Limb (tissue), 2 donors: ENCODE results near the gene ARHGAP12.
A peak's percentile ranks its signal among the peaks of the same experiment; 100 is the strongest.
"Not testable (repeated sequence)": the region's sequence is repeated elsewhere in the genome, so short reads cannot be mapped to it uniquely, and the experiment has no call there.

Source experiments
- DNase-seq, 2 donors: peaks; one replicate each; pipeline ENCODE4 v3.0.0-alpha.2; 2016; ENCODE audit errors: extremely low spot score in 2 of 2

ARHGAP12 gene

GRCh38 chr10:31928549-31929260 lies at the start of gene ARHGAP12:
TSS of gene ARHGAP12 (minus strand) at chr10:31928831. CDS start at chr10:31908855, 19,976 bp downstream.
- DNase-seq, result peak; percentile 79 to 97

DNA sequence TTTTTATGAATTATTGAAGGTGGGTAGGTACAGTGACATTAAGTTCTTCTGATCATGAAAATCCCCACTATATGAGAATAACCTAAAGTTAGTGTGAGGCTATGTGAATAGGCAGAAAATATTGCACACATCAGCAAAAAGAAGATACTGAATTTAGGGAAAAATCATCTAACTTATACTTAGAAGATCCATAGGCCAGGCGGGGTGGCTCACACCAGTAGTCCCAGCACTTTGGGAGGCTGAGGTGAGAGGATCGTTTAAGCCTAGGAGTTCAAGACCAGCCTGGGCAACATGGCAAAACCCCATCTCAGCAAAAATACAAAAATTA lies 49.5 kb upstream of the ARHGAP12 start:
- no peak for DNase-seq

DNA sequence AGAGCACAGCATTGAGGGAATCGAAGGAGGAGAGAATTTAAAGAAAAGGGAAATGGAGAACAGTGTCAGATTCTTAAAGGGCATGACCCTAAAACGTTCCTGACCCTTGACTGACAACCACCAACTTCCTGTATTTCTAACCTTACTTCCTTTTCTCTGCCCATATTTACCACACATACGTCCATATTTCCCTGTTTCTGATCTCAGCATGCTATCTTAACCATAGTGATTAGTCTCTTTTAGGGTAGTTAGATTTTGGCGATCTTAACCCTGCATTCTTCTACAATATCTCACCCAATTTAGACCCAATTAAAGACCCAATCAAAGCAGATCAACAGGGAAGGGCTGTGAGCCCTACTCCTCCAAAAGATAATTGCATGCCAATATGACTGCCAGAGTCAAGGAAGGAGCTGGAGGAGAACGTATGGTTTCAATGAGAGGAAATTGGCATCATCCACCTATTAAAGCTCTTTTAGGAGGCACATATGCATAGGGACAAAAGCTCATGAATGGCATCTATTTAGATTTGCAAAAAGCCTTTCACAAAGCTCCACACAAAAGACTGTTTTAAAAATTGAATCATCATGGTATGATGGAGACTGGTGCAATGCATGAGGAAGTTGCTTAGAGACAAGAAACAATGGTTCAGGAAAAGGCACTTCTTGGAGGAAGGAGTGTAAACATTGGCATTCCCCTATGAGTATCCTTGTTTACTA lies 49.0 kb upstream of the ARHGAP12 start:
- no peak for DNase-seq

GRCh38 chr10:31975157-31975765 lies 46.6 kb upstream of the ARHGAP12 start:
- no peak for DNase-seq

GRCh38 chr10:31974434-31975124 lies 45.9 kb upstream of the ARHGAP12 start:
- no peak for DNase-seq

DNA sequence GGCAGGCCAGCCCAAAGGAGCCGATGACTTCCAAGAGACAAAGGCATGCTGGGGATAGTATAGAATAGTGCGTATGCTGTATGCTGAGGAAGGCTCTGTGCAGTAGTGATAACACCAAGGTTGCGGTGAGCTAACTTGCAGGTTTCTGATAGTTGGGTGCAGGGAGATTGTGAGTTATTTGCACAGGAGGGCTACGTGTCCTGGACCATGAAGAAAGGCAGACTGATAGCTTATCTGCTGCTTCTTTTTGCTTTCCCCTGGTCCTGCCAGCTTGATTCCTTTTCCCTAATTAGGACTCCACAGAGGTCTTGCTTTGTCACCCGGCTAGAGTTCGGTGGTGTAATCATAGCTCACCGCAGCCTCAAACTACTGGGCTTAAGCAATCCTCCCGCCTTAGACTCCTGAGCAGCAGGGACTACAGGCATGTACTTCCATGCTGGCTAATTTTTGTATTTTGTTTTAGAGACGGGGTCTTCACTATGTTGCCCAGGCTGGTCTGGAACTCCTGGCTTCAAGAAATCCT lies 43.9 kb upstream of the ARHGAP12 start:
- DNase-seq, result no peak

GRCh38 chr10:31969847-31970246 lies 41.2 kb upstream of the ARHGAP12 start:
- DNase-seq, result not testable (repeated sequence)

GRCh38 chr10:31963589-31963980 lies 35.0 kb upstream of the ARHGAP12 start:
- DNase-seq, result no peak

DNA sequence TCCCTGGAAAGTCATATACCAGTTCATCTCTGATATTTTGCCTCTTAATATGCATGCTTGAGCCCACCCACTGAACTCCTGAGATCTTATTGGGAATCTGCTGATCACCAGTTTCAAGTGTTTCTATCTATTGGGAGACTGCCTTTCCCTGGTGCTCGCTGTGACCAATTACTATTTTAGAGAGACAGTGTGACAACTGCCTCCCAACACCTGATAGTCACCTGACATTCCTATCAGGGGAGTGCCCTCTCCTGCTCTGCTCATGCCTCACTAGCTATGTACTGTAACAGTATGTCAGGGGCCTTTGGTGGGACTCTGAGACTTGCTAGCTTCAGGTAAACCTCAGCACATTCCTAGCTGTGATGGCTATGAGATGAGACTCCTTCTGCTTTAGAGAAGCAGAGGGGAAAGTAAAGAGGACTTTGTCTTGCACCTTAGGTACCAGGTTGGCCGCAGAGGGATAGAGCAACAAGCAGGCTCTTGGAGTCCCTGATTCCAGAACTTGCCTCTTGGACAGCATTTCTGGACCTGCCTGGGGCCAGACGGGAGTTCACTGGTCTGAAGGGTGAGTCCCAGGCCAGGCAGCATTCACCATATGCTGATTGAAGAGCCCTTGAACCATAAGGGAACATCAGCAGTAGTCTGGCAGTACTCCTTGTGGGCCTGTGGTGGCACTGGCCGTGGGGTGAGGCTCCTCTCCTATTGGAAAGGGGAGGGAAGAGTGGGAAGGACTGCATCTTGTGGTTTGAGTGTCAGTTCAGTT lies 34.4 kb upstream of the ARHGAP12 start:
- no peak for DNase-seq

GRCh38 chr10:31961277-31962074 lies 32.8 kb upstream of the ARHGAP12 start:
- DNase-seq, result peak in 1 of 2 donors; percentile 39

DNA sequence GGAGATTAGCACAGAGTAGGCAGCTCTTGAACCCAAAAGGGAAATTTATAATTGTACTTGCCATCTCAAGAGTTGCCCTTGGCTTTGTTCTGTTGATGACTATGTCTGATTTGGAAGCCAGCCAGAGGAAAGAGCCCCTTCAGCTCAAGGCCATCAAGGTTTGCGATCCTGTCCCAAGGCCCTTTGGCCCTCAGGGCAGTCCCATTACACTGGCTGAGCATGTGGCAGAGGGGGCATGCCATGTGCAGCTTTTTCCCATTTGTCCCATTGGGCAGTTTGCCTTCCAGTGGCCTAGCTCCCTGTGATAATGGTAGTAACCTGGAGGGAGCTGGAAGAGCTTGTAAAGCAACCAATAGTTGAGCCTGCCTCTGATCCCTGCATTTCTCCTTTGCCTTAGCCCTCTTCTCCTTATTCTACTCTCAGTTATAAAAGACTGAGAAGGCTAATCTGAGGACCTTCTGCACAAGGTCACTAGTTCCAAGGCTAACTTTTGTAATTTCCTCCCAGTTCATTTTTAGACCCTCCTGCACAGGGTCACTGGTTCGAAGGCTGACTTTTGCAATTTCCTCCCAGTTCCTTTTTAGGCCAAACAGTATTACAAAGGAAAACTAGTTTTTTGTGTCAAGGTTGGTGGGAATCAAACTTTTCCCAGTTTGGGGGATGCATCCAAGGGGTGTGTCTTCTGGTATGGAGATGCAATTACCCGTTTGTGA lies 31.0 kb upstream of the ARHGAP12 start:
- no peak for DNase-seq

GRCh38 chr10:31958856-31959255 lies 30.2 kb upstream of the ARHGAP12 start:
- no peak for DNase-seq

DNA sequence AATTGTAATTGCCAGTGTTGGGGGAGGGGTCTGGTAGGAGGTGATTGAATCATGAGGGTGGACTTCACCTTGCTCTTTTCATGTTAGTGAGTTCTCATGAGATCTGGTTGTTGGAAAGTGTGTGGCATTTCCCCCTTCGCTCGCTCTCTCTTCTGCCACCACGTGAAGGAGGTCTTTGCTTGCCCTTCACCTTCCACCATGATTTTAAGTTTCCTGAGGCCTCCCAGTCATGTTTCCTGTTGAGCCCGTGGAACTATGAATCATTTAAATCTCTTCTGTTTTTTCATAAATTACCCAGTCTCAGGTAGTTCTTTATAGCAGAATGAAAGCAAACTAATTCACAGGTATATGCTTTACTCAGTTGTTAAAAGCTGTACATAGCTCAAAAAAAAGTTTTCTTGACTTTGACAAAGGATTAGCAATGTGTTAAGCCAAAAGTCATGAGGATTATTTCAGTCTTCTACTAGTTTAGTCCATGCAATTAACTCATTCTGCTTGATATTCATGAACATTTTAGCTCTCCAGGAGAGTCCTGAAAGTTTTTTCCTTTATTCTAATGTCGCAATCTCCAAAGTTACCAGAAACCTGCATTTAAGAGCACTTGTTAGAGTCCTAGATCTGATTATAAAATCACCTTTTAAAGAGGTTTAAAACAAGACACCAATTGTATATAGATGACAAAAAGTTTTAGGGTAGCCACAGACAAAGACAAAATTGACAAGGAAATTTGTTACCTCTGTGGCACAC lies 27.7 kb upstream of the ARHGAP12 start:
- no peak for DNase-seq

DNA sequence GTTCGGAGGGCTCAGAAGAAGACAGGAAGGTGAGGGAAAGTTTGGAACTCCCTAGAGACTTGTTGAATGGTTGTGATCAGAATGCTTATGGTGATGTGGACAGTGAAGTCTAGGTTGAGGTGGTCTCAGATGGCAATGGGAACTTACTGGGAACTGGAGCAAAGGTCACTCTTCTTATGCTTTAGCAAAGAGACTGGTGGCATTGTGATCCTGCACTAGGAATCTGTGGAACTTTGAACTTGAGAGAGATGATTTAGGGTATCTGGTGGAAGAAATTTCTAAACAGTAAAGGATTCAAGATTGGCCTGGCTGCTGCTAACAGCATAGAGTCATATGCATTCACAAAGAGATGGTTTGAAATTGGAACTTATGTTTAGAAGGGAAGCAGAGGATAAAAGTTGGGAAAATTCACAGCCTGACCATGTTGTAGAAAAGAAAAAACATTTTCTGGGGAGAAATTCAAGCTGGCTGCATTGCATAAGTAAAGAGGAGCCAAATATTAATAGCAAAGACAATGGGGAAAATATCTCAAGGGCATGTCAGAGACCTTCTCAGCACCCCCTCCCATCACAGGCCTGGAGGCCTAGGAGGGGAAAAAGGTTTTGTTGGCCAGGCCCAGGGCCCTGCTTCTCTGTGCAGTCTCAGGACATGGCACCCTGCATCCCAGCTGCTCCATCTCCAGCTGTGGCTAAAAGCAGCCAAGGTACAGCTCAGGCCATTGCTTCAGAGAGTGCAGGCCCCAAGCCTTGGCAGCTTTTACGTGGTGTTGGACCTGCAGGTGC lies 26.0 kb upstream of the ARHGAP12 start:
- DNase-seq, result no peak

DNA sequence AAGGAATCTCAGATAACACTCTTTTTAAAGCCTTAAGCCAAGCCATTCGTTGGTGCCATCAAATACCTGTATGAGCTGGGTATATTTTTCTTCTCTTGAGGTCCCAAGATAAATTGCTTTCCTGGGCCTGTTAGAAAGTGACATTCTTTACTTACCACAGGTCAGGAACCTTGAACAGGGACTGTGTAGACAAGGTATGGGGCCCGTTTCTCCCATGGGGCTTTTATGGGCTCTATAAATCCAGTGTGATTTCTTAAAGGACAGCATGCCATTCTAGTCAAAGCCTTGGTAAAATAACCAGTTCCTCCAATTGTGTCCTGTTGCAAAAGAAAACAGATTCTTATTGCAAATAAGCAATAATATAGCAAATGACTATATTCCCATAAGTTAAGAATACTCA lies 24.8 kb upstream of the ARHGAP12 start:
- no peak for DNase-seq

DNA sequence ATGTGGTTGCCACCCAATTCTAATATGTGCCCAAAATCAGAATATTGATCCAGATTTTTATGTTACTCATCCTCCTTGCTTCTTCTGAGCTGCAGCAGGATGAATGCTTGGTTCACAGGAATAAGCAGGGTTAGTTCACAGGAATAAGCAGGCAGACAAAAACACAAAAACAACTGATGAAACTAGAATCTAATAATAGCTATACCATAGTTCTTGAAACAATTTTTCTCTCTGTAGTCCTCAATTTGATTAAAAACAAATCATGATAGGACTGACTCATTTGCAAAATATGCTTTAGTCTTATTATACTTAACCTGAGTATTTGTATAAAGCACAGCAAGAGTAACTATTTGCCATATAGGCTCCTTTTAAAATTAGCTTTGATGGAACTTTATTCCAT lies 24.4 kb upstream of the ARHGAP12 start:
- DNase-seq, result no peak

DNA sequence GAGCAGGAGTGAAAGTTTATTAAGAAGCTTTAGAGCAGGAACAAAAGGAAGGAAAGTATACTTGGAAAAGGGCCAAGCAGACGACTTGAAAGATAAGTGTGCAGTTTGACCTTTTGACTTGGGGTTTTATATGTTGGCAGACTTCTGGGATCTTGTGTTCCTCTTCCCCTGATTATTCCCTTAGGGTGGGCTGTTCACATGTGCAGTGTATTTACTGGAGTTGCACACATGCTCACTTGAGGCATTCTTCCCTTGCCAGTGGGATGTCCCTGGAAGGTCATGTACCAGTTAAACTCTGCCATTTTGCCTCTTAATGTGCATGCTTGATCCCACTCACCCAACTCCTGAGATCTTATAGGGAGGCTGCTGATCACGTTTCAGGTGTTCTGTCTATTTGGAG lies 23.4 kb upstream of the ARHGAP12 start:
- no peak for DNase-seq

DNA sequence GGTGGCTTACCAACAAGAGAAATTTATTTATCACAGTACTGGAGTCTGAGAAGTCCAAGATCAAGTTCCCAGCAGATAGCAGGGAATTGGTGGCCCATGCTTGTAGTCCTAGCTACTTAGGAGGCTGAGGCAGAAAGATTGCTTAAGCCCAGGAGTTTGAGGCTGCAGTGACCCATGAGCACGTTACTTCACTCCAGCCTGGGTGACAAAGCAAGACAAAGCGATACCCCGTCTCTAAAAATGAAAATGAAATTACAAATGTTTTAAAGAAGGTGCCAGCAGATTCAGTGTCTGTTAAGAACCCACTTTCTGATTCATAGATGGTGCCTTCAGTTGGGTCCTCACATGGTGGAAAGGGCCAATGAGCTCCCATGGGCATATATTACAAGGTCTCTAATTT lies 20.6 kb upstream of the ARHGAP12 start:
- DNase-seq, result no peak
